Bone marrow (tissue), 2 donors: ENCODE data around the gene NUBP2.
"Not testable (repeated sequence)": the region's sequence is repeated elsewhere in the genome, so short reads cannot be mapped to it uniquely, and the experiment has no call there.

Source experiments
- DNase-seq, 2 donors: peaks; one replicate each; lab custom pipeline; 2025; lab: John Stamatoyannopoulos, UW

NUBP2 gene

DNA sequence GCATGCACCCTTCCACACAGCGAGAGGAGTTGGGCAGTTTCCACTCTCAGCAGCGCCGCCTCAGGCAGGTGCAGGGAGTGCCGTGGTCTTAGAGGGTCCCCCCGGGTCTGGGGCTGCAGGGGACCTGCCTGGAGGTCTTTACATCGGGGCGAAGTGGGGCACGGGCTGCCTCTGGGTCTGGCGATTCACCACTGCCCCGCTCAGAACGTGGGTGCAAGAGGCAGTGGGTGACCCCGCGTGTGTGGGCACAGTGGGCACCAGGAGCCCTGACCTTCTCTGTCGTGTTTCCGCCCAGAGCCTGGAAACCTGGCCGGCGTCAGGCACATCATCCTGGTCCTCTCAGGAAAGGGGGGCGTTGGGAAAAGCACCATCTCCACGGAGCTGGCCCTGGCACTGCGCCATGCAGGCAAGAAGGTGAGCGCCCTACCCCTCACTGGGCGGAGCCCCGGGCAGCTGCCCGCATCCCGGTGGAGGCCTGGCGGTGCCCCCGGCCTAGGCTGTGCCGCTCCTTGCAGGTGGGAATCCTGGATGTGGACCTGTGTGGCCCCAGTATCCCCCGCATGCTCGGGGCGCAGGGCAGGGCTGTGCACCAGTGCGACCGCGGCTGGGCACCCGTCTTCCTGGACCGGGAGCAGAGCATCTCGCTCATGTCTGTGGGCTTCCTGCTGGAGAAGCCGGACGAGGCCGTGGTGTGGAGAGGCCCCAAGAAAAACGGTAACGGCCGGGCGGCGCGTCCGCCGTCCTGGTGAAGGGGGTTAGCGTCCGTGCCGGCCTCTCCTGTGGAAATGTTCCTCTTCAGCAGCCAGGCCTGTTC lies 3.7 kb downstream of the NUBP2 start:
- DNase-seq, result no peak

GRCh38 chr16:1787056-1787321 lies 4.2 kb downstream of the NUBP2 start:
- no peak for DNase-seq

GRCh38 chr16:1787322-1788094 lies 4.7 kb downstream of the NUBP2 start:
- DNase-seq, result no peak

GRCh38 chr16:1788095-1788707 lies 5.4 kb downstream of the NUBP2 start:
- DNase-seq, result no peak

- DNase-seq, result no peak
These were observed 5.9 kb downstream of the NUBP2 start for GRCh38 chr16:1788708-1789100.

GRCh38 chr16:1789643-1790045 lies 6.9 kb downstream of the NUBP2 start:
- DNase-seq, result no peak

DNA sequence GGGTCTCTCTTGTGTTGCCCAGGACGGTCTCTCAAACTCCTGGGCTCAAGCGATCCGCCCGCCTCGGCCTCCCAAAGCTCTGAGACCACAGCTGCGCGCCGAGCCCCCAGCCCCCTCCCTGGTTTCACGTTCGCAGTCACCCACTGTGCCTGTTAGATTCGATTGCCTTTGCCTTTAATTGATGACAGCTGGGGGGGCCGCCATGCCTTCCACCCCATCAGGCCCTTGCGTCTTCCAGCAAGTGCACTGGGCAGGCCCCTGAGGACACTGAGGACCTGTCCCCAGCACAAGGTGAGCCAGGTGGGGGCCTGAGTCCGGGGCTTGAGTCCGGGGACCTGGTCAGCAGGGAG lies 7.5 kb downstream of the NUBP2 start:
- no peak for DNase-seq

DNA sequence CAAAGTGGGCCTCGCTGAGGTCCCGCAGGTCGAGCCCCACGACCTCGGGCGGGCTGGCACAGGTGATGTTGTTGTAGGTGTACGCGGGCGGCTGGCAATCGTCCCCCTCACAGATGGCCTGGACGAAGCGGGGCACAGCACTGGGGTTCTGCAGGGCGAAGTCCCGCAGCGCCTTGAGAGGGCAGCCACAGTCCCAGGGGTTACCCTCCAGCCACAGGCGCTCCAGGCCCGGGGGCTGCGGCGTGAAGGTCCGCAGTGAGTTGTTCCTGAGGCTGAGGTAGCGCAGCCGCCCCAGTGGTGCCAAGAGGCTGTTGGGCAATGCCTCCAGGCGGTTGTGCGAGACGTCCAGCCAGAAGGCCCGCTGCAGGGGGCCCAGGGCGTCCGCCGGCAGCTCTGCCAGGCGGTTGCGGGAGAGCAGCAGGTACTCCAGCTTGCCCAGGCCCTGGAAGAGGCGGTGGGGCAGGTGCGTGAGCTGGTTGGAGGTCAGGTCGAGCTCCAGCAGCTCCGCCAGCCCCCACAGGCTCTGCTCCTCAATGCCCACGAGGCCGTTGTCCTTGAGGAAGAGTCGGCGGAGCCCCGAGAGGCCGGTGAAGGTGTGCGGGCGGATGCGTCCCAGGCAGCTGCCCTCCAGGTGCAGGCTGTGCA lies 8.0 kb downstream of the NUBP2 start:
- no peak for DNase-seq

DNA sequence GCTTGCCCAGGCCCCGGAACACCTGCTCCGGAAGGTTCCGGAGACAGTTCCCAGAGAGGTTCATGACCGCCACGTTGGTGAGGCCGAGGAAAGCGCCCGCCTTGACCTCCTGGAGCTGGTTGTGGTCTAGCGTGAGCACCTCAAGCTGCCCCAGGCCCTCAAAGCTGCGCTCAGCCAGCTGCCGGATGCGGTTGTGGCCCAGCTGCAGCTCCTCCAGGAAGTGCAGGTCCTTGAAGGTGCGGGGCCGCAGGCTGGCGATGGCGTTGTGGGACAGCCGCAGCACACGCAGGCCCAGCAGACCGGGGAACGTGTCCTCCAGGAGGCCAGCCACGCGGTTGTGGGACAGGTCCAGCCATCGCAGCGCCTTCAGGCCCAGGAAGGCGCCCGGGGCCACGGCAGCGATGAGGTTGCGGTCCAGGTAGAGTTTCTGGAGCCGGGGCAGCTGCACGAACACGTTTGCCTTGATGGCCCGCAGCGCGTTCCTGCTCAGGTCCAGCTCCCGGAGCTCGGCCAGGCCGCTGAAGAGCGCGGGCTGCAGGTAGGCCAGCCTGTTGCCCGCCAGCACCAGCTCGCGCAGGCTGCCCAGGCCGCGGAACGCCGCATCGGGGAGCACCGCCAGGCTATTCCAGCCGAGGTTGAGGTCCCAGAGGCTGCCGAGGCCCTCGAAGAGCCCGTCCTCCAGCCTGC lies 8.6 kb downstream of the NUBP2 start:
- no peak for DNase-seq

- no peak for DNase-seq
These were observed 9.4 kb downstream of the NUBP2 start for GRCh38 chr16:1791943-1792812.

DNA sequence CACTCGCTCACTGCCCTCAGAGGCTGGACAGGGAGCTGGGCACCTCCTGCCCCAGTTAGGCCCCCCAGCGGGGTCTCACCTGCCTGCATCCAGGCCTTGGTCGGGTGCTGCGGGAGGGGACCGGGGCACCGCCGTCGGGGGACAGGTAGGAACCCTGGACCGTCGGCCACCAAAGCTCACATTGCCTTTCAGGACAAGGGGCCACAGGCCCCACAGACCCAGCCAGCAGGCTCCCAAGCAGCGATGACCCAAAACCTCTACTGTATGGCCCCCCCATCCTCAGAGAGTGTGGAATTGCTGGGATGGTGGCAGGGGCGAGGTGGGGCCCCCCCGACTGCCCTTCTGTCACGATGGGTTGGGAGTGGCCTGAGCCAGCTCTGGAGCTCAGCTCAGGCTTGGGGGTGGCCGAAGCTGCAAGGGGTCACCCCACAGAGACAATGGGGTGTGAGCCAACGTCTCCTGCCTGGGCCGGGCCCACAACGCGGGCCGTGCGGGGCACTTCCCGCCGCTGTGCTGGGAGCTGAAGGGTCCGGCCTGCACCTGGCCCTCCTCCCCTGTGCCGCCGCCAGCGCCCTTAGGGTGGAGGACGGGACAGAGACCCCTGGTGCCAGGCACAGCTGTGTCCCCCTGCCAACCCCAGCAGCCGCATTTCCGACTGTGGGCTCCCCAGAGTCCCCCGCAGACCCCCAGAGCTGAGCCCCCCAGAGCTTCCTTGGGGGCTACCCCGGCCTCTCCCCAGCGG lies 10.2 kb downstream of the NUBP2 start:
- DNase-seq, result no peak

DNA sequence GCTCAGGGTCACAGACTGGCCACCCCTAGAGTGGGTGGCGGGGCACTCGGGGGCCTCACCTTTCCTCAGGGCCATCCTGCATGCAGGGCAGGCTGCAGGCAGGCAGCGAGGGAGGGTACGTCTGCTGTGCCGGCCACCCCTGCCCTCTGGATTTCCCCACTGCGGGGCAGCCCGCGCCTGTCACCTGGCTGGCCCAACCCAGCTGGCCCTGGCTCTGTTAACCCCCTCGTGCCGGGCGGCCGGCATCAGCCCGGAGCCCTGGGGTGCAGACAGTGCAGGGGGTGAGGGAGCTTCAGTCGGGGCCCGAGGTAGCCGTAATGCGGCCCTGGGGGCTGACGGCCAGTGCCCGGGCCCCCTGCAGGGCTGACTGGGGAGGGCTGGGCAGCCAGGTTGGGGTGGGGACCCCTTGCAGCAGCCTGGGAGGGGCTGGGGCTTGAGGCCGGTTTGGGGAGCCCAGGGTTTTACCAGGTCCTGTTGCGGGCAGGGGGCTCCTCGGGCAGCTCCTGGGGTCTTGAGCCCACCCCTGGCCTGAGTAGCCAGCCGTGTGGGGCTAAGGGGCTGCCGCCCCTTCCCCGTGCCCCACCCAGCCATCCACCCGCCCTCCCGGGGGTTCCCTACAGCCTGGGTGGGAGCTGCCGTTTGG lies 10.9 kb downstream of the NUBP2 start, which contains the start of gene IGFALS:
IGFALS (minus strand) TSS at position 128 of the 643 bp plus-strand sequence; CDS start at position 75, 53 bp downstream.
- DNase-seq, result no peak

GRCh38 chr16:1794221-1794871 lies 11.6 kb downstream of the NUBP2 start:
- no peak for DNase-seq

- no peak for DNase-seq
These were observed 12.3 kb downstream of the NUBP2 start for GRCh38 chr16:1794908-1795666.

DNA sequence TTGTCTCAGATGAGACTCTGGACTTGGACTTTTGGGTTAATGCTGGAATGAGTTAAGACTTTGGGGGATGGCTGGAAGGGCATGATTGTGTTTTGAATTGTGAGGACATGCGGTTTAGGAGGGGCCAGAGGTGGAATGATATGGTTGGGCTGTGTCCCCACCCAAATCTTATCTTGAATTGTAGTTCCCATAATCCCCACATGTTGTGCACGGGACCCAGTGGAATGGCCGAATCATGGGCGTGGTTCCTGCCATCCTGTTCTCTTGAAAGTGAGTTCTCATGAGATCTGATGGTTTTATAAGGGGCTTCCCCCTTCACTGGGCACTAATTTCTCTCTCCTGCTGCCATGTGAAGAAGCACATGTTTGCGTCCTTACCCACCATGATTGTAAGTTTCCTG lies 16.5 kb downstream of the NUBP2 start:
- DNase-seq, result not testable (repeated sequence)

DNA sequence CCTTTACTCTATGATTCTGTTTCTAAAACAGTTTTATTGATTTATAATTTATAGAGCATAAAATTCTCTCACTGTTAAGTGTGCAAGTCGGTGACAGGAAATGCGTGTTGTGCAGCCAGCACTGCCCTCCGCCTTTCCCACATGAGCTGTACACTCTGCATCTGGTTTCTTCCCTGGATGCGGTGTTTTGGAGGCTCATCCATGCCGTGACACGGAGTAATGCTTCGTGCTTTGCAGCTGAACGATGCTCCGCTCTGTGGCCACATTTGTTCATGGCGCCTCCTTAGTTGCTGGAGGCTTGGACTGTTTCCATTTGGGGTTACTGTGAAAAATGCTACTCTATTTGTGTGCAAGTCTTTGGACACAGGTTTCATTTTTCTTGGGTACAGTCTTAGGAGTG lies 17.9 kb downstream of the NUBP2 start:
- DNase-seq, result no peak

- no peak for DNase-seq
These were observed 24.9 kb downstream of the NUBP2 start for GRCh38 chr16:1807626-1808025.

DNA sequence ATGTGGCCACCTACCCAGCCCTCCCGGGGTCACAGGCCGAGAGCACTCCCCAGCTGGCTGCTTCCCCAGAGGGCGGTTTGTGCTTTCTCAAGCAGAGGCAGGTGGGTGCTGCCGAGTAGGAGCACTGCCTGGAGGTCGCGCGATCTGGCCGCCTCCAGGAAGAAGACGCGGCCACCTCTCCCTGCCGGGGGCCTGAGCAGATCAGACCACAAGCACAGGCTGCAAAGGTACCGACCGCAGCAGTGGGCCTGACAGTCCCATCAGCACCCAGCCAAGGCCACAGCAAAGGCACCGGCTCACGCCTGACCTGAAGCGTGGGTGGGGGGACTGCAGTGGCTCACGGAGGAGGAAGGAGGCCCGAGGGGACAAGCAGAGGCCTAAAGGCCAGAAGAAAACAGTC lies 25.9 kb downstream of the NUBP2 start:
- DNase-seq, result no peak
